Measurements from ENCODE around the gene ZNF746.

DNA sequence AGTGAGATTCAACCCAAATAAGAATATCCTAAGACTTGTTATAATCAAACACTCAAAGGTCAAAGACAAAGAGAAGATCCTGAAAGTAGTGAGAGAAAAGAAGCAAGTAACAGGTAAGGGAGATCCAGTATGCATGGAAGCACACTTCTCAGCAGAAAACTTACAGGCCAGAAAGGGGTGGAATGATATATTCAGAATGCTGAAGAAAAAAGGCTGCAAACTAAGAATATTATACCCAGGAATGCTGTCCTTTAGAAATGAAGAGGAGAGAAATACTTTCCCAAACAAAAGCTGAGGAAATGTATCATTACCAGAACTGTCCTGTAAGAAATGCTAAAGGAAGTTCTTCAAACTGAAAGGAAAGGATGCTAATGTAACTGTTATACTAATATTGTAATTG lies 12.6 kb upstream of the ZNF746 start:
- TF ChIP-seq POLR2A (IDR thresholded peaks at IDR 0.05): no peak
- TF ChIP-seq, protein P1, sequence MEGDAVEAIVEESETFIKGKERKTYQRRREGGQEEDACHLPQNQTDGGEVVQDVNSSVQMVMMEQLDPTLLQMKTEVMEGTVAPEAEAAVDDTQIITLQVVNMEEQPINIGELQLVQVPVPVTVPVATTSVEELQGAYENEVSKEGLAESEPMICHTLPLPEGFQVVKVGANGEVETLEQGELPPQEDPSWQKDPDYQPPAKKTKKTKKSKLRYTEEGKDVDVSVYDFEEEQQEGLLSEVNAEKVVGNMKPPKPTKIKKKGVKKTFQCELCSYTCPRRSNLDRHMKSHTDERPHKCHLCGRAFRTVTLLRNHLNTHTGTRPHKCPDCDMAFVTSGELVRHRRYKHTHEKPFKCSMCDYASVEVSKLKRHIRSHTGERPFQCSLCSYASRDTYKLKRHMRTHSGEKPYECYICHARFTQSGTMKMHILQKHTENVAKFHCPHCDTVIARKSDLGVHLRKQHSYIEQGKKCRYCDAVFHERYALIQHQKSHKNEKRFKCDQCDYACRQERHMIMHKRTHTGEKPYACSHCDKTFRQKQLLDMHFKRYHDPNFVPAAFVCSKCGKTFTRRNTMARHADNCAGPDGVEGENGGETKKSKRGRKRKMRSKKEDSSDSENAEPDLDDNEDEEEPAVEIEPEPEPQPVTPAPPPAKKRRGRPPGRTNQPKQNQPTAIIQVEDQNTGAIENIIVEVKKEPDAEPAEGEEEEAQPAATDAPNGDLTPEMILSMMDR (IDR thresholded peaks at IDR 0.05): no peak

Measured in testis (tissue), 2 donors.